Hematopoietic multipotent progenitor cell treated with erythropoietin and hydrocortisone succinate and interleukin-3 and kit ligand, for 17 days (in vitro differentiated cells): Measurements from ENCODE around the gene CEP112.

Experiments used
- DNase-seq: peaks from one replicate; pipeline ENCODE4 v3.0.0-alpha.2; 2015; ENCODE audit warnings: low spot score

The CEP112 gene

GRCh38 chr17:65988451-65988850 is 203.5 kb downstream of the CEP112 start:
- DNase-seq, result no peak

- no peak for DNase-seq
These were observed 203.9 kb downstream of the CEP112 start for GRCh38 chr17:65987988-65988387.

- DNase-seq, result no peak
These were observed 206.4 kb downstream of the CEP112 start for GRCh38 chr17:65985571-65985970.

- no peak for DNase-seq
These were observed 207.6 kb downstream of the CEP112 start for GRCh38 chr17:65984299-65984698.

GRCh38 chr17:65978871-65979270 is 213.1 kb downstream of the CEP112 start:
- no peak for DNase-seq

GRCh38 chr17:65977041-65977440 is 214.9 kb downstream of the CEP112 start:
- DNase-seq, result no peak

GRCh38 chr17:65975878-65976277 is 216.1 kb downstream of the CEP112 start:
- no peak for DNase-seq

GRCh38 chr17:65973237-65973636 is 218.7 kb downstream of the CEP112 start:
- no peak for DNase-seq

GRCh38 chr17:65967372-65967771 is 224.6 kb downstream of the CEP112 start:
- no peak for DNase-seq

- DNase-seq, result no peak
These were observed 225.7 kb downstream of the CEP112 start for GRCh38 chr17:65966072-65966695.

- DNase-seq, result no peak
These were observed 228.8 kb downstream of the CEP112 start for GRCh38 chr17:65963179-65963578.

- DNase-seq, result no peak
These were observed 232.3 kb downstream of the CEP112 start for GRCh38 chr17:65959630-65960029.

GRCh38 chr17:65956814-65957213 is 235.1 kb downstream of the CEP112 start:
- DNase-seq, result no peak

GRCh38 chr17:65954148-65954449 is 237.8 kb downstream of the CEP112 start:
- DNase-seq, result no peak

GRCh38 chr17:65953316-65954147 is 238.4 kb downstream of the CEP112 start:
- no peak for DNase-seq

- no peak for DNase-seq
These were observed 239.3 kb downstream of the CEP112 start for GRCh38 chr17:65952586-65952985.

- DNase-seq, result no peak
These were observed 239.9 kb downstream of the CEP112 start for GRCh38 chr17:65952015-65952414.

- no peak for DNase-seq
These were observed 244.1 kb downstream of the CEP112 start for GRCh38 chr17:65947831-65948230.

- DNase-seq, result no peak
These were observed 249.3 kb downstream of the CEP112 start for GRCh38 chr17:65942592-65942991.

- no peak for DNase-seq
These were observed 250.5 kb downstream of the CEP112 start for GRCh38 chr17:65941356-65941899.

- DNase-seq, result no peak
These were observed 255.9 kb downstream of the CEP112 start for GRCh38 chr17:65936013-65936412.

- no peak for DNase-seq
These were observed 258.6 kb downstream of the CEP112 start for GRCh38 chr17:65933290-65933689.
